Lower leg skin (tissue), 4 donors: ENCODE data around the gene PIEZO2. TPM values are rescaled to one million over a fixed set of nuclear protein-coding genes. Genes with fewer than 3 reads are reported as not detected.

Experiments
- DNase-seq, 2 donors: peaks; one replicate each; pipeline ENCODE4 v3.0.0-alpha.2; 2019; ENCODE audit warnings: low spot score in 2 of 2
- H3K4me3 ChIP-seq: fragments of 200-600 bp; sonication (generic); 2 replicates; pipeline ENCODE4 v1.5.1; 2017; ENCODE audit warnings: mild to moderate bottlenecking, low read depth; ENCODE audit not compliant: poor library complexity, severe bottlenecking
- CTCF ChIP-seq, 3 donors: fragments of 450-650 bp; IDR thresholded peaks; one replicate each; pipeline ENCODE4 v1.5.1; 2016; ENCODE audit warnings: antibody characterized with exemption in 3 of 3, mild to moderate bottlenecking in 3 of 3, moderate library complexity in 2 of 3
- POLR2A ChIP-seq, 2 donors: fragments of 450-650 bp; IDR thresholded peaks; one replicate each; pipeline ENCODE4 v1.6.1; 2016 to 2017; ENCODE audit warnings: antibody characterized with exemption in 2 of 2, mild to moderate bottlenecking in 1 of 2, moderate library complexity in 1 of 2
- WGBS, 2 donors: methylation state at CpG; one replicate each; pipeline ENCODE4 v1.1.5; 2018; 5-methylcytosine and 5-hydroxymethylcytosine counted together
- intact Hi-C: fragments of 100-400 bp; cut with DNase I; formaldehyde crosslinking; loops from one replicate; pipeline ENCODE4 v1.15.0; 2023; ENCODE audit warnings: low total_unique reads
- total RNA-seq, 4 donors: library from RNA; depleted of rRNA; stranded (reverse); fragments of >200 nt; gene quantifications; one replicate each; pipeline ENCODE4 v1.1.0, GENCODE V29; 2016

The PIEZO2 gene
- total RNA-seq, 4 donors from 2014 or later, result 0.30 to 1.8 (median 0.64) TPM

- intact Hi-C loops, result no loop called here
- H3K4me3 ChIP-seq, result no peak overlapping the region
- TF ChIP-seq POLR2A (IDR thresholded peaks at IDR 0.05) (no peak), CTCF (IDR thresholded peaks at IDR 0.05) (no peak)
- DNase-seq, result no peak
- 66 to 82% methylated on average over 4 of the region's 4 CpGs for WGBS, 2 donors
Observed at GRCh38 chr18:11025671-11026070, 123.7 kb downstream of the PIEZO2 start.

- TF ChIP-seq CTCF (IDR thresholded peaks at IDR 0.05) (no peak), POLR2A (IDR thresholded peaks at IDR 0.05) (no peak)
- 81 to 85% methylated on average over 13 of the region's 13 CpGs for WGBS, 2 donors
- intact Hi-C loops, result no loop called here
- DNase-seq, result no peak
- no peak overlapping the region for H3K4me3 ChIP-seq
Observed at GRCh38 chr18:11024928-11025669, 124.3 kb downstream of the PIEZO2 start.

- intact Hi-C loops, result no loop called here
- 86 to 87% methylated on average over 8 of the region's 8 CpGs for WGBS, 2 donors
- no peak overlapping the region for H3K4me3 ChIP-seq
- TF ChIP-seq CTCF (IDR thresholded peaks at IDR 0.05) (no peak), POLR2A (IDR thresholded peaks at IDR 0.05) (no peak)
- DNase-seq, result no peak
Observed at GRCh38 chr18:11021477-11021876, 127.9 kb downstream of the PIEZO2 start.

- intact Hi-C loops, result no loop called here
- TF ChIP-seq POLR2A (IDR thresholded peaks at IDR 0.05) (no peak), CTCF (IDR thresholded peaks at IDR 0.05) (no peak)
- H3K4me3 ChIP-seq, result no peak overlapping the region
- 67 to 73% methylated on average over 6 of the region's 6 CpGs for WGBS, 2 donors
- DNase-seq, result no peak
Observed at GRCh38 chr18:11020877-11021414, 128.4 kb downstream of the PIEZO2 start.

GRCh38 chr18:11020161-11020853 is 129.1 kb downstream of the PIEZO2 start:
- TF ChIP-seq CTCF (IDR thresholded peaks at IDR 0.05) (no peak), POLR2A (IDR thresholded peaks at IDR 0.05) (no peak)
- no peak for DNase-seq
- WGBS, 2 donors, result 82 to 91% methylated on average over 2 of the region's 2 CpGs

More at GRCh38 chr18:11020161-11020853, 129.1 kb downstream of the PIEZO2 start:
- intact Hi-C loops, result no loop called here
- no peak overlapping the region for H3K4me3 ChIP-seq
